Right lobe of liver (tissue), 6 donors: ENCODE measurements around the gene TUBGCP2. TPM values are rescaled to one million over a fixed set of nuclear protein-coding genes. Genes with fewer than 3 reads are reported as not detected.

ENCODE experiments used
- ATAC-seq, 4 donors: fragments of 200-7000 bp; cut with Tn5 transposase; one replicate each; pipeline ENCODE4 v1.9.1; 2020; ENCODE audit warnings: mild to moderate bottlenecking in 4 of 4, moderate library complexity in 4 of 4
- DNase-seq, 3 donors: peaks; one replicate each; pipeline ENCODE4 v3.0.0-alpha.2; 2020
- H3K27ac ChIP-seq, 3 donors: fragments of 200-600 bp; one replicate each; pipeline ENCODE4 v1.8.0; 2022
- H3K27me3 ChIP-seq, 2 donors: fragments of 200-600 bp; one replicate each; pipeline ENCODE4 v1.8.0; 2022
- H3K36me3 ChIP-seq, 4 donors: fragments of 200-600 bp; sonication (generic) in 1 of 4; one replicate each; pipeline versions ENCODE4 v1.5.1 to v1.8.0; 2017 to 2022; ENCODE audit warnings: control low read depth in 1 of 4
- H3K4me1 ChIP-seq, 4 donors: fragments of 200-600 bp; sonication (generic) in 1 of 4; one replicate each; pipeline versions ENCODE4 v1.5.1 to v1.8.0; 2017 to 2022; ENCODE audit warnings: control low read depth in 1 of 4
- H3K4me3 ChIP-seq, 3 donors: fragments of 200-600 bp; one replicate each; pipeline ENCODE4 v1.8.0; 2022
- H3K9me3 ChIP-seq, 4 donors: fragments of 200-600 bp; sonication (generic) in 1 of 4; one replicate each; pipeline versions ENCODE4 v1.5.1 to v1.8.0; 2017 to 2022; ENCODE audit warnings: control low read depth in 1 of 4
- POLR2A ChIP-seq: fragments of 450-650 bp; IDR thresholded peaks from one replicate; pipeline ENCODE4 v1.6.1; 2017; ENCODE audit warnings: antibody characterized with exemption, mild to moderate bottlenecking
- WGBS: methylation state at CpG from one replicate; pipeline ENCODE4 v1.1.6; 2018; ENCODE audit warnings: low coverage, low lambda C conversion rate; ENCODE audit not compliant: insufficient coverage; ENCODE audit errors: missing lambda C conversion rate; 5-methylcytosine and 5-hydroxymethylcytosine counted together
- intact Hi-C, 2 donors: fragments of 100-400 bp; cut with DNase I; formaldehyde crosslinking; loops; one replicate each; pipeline versions ENCODE4 v1.11.2 to v1.14.1; 2022
- total RNA-seq, 6 experiments: library from RNA; depleted of rRNA in 2 of 6; stranded (reverse); fragments of >200 nt in 2 of 6; fragmentation: NEBNext Ultra II Directional in 3 of 6; extraction: Animal tissue kit (Norgen Biotek cat#: 25700) in 3 of 6; gene quantifications; one replicate each; pipeline versions ENCODE4 v1.1.0 to v1.2.4, GENCODE V29; 2016 to 2023
- TF ChIP-seq, protein P1 (sequence below), 4 donors: fragments of 200-600 bp in 3 of 4; fragments of 450-650 bp in 1 of 4; IDR thresholded peaks; one replicate each; pipeline versions ENCODE4 v1.5.1 to v1.8.0; 2016 to 2022; ENCODE audit warnings: antibody characterized with exemption in 4 of 4, mild to moderate bottlenecking in 2 of 4
- donor health status: DM: no; HTN: yes; CAD: no.
- donor health status: DM: no; HTN: no; CAD: no.
- donor health status: DM: no; HTN: no; CAD: no.
- donor health status: DM: no; HTN: yes; CAD: no.
- donor health status: DM: no; HTN: yes; CAD: no.

Gene TUBGCP2
- total RNA-seq, 6 experiments from 2014 or later = 19.6 to 30.0 (median 25.6) TPM

DNA sequence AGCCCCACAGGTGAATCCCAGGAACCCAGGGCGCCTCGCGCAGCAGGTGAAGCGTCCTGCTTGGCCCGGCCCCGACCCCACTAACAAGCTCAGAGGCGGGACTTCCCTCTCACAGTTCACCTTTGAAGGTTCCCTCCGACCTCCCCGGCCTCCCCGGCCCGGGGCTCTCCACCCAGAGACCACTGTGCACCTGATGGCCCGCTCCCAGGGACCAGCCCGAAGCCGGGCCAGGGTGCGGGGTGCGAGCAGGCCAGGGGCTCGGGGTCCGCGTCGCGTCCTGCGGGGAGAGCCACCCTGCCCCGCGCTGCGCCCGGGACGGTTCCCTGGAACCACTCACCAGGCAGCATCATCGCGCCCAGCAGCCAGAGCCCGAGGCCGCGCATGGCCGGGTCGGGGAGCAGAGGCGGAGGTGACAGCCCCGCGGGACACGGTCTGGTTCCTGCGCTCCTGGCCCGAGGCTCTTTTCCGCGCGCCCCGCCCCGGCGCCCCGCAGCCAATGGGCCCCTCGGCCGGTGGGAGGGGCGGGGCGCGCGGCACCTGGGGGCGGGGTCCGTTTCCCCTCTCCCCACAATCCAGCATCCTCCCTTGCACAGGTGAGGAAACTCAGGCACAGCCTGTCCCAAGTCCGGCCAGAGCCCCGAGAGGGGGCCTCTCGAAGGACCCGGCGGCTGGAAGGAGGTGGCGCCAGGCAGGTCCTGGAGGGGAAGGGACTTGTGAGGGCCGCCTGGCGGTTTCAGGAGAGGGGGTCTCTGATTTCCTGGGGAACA, 32.1 kb downstream of the TUBGCP2 start, which contains the start of gene ADAM8:
ADAM8 (minus strand) TSS at position 434 of the 767 bp plus-strand sequence; CDS start at position 383, 51 bp downstream.
- Histone ChIP-seq H3K4me3 (peak within 1 kb of the TSS in 2 of 3 donors; percentile 12 to 29), H3K9me3 (no peaks in the 10 kb centered on the region), H3K4me1 (peaks cover 0 to 23% (median 8%) of the 10 kb centered on the region in 4 donors), H3K36me3 (peaks cover 0 to 14% (median 3%) of the 10 kb centered on the region in 4 donors), H3K27me3 (no peaks in the 10 kb centered on the region), H3K27ac (peak within 1 kb of the TSS in 2 of 3 donors; percentile 51 to 82)
- peak in 2 of 3 donors; percentile 63 to 65 for DNase-seq
- intact Hi-C loops = no loop called here
- no peak for TF ChIP-seq POLR2A
- TF ChIP-seq, protein P1, sequence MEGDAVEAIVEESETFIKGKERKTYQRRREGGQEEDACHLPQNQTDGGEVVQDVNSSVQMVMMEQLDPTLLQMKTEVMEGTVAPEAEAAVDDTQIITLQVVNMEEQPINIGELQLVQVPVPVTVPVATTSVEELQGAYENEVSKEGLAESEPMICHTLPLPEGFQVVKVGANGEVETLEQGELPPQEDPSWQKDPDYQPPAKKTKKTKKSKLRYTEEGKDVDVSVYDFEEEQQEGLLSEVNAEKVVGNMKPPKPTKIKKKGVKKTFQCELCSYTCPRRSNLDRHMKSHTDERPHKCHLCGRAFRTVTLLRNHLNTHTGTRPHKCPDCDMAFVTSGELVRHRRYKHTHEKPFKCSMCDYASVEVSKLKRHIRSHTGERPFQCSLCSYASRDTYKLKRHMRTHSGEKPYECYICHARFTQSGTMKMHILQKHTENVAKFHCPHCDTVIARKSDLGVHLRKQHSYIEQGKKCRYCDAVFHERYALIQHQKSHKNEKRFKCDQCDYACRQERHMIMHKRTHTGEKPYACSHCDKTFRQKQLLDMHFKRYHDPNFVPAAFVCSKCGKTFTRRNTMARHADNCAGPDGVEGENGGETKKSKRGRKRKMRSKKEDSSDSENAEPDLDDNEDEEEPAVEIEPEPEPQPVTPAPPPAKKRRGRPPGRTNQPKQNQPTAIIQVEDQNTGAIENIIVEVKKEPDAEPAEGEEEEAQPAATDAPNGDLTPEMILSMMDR (IDR thresholded peaks at IDR 0.05) = no peak
- ATAC-seq = peak in 3 of 4 donors; percentile 1 to 5 (median 2)
- 60% methylated on average over 1 of the region's 63 CpGs for WGBS

DNA sequence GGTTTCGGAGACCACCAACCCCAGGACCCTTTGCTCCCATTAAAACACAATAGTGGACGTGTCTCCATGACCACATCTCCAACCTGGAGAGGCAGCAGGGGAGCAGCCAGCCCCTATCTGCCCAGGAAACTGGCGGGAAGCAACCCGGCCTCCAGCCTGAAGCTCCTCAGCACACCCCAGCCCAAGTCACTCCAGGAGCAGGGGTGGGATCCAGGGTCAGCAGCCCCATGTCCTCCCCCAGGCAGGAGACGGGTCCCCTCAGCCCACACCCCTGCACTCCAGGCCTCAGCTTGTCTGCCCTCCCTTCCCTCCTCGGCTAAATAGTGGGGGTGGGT, 32.6 kb downstream of the TUBGCP2 start:
- 82% methylated on average over 2 of the region's 6 CpGs for WGBS
- H3K27ac ChIP-seq = peak overlapping the region in 2 of 3 donors; percentile 13 to 55
- no peaks in the 10 kb centered on the region for H3K27me3 ChIP-seq
- ATAC-seq (no peak), DNase-seq (no peak)
- peaks cover 0 to 23% (median 8%) of the 10 kb centered on the region in 4 donors for H3K4me1 ChIP-seq
- no peaks in the 10 kb centered on the region for H3K9me3 ChIP-seq
- peaks cover 0 to 8% (median 0%) of the 10 kb centered on the region in 4 donors for H3K36me3 ChIP-seq
- H3K4me3 ChIP-seq = peak overlapping the region in 2 of 3 donors; percentile 12 to 29
- intact Hi-C loops = no loop called here
- TF ChIP-seq, protein P1 (IDR thresholded peaks at IDR 0.05) = no peak
- TF ChIP-seq POLR2A = no peak

DNA sequence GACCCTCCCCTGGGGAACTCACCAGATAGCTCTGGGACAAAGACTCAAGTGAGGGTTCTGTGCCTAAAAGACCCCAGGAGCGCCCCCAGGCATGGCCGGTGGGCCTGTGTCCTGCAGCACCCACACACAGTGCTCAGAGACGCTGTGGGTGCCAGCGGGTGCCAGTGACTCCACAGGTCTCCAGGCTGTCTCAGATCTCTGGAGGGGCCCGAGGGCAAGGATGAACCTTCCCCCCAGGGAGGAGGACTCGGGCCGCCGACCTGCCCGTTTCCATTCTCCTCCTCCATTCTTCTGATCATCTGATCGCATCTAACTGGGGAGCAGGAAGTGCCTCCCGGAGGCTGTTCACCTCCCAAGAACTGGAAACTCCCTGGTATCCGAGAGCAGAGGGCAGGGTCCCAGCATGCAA, 33.0 kb downstream of the TUBGCP2 start:
- Histone ChIP-seq H3K36me3 (peaks cover 0 to 11% (median 0%) of the 10 kb centered on the region in 4 donors), H3K27me3 (no peaks in the 10 kb centered on the region), H3K27ac (peak overlapping the region; percentile 31 to 59 (median 51)), H3K4me3 (peak overlapping the region in 2 of 3 donors; percentile 12 to 29), H3K9me3 (no peaks in the 10 kb centered on the region), H3K4me1 (peaks cover 0 to 23% (median 8%) of the 10 kb centered on the region in 4 donors)
- WGBS = no CpG with 5 or more reads among the region's 12 CpGs
- ATAC-seq (no peak), DNase-seq (peak in 1 of 3 donors; percentile 24)
- intact Hi-C loops = no loop called here
- TF ChIP-seq, protein P1 (IDR thresholded peaks at IDR 0.05) = no peak
- no peak for TF ChIP-seq POLR2A

DNA sequence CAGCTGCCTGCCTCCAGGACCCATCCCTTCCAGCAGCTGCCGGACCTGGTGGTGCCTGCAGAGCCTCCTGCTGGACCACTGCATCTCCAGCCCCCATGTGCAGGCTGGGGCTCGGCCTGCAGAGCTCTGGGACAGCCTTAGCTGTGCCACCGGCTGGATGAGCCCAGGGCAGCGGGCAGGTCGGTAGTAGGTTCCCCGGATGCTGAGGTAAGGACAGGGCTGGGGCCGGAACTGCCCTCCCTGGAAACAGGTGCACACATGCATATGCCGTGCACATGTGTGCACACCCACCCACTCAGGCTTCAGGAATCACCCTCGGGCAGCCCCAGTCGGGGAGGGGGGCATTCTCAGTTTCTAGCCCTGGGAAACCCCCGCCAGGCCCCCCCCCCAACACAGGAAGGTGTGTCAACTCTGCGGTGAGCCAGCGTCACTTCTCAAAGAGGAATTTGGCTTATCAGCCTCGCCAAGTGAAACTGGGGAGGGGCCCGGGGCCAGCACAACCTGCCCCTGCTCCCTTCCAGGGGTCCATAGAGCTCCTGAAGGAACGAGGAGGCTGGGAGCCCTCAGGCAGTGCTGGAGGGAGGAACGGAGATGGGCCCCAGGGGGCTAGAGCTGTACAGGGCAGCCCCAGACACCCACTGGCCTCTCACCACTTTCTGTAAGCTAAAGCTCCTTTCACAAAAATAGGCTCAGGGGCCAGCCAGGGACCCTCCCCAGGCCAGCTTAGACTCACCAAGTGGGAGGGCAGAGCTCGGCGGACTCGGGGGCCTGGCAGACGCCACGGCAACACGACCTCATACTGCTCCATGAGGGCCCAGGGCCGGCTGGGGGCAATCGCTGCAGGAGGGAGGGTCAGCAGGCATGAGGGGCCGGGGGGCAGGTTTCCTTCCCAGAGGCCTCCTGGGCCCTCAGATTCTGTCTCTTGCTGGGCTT, 33.7 kb downstream of the TUBGCP2 start:
- ATAC-seq = no peak
- intact Hi-C loops = no loop called here
- Histone ChIP-seq H3K4me3 (peak overlapping the region in 2 of 3 donors; percentile 12 to 29), H3K4me1 (peaks cover 0 to 23% (median 8%) of the 10 kb centered on the region in 4 donors), H3K27ac (peak overlapping the region; percentile 31 to 59 (median 51)), H3K27me3 (no peaks in the 10 kb centered on the region), H3K9me3 (no peaks in the 10 kb centered on the region), H3K36me3 (peaks cover 0 to 10% (median 0%) of the 10 kb centered on the region in 4 donors)
- DNase-seq = peak in 2 of 3 donors; percentile 52 to 56
- 19% methylated on average over 3 of the region's 26 CpGs for WGBS
- no peak for TF ChIP-seq POLR2A
- TF ChIP-seq, protein P1 (IDR thresholded peaks at IDR 0.05) = no peak
